Ishikawa (cell line): ENCODE measurements around the gene MARCHF3.

Experiments used
- CEBPB ChIP-seq: IDR thresholded peaks from 2 replicates; pipeline ENCODE4 v1.6.1; 2012
- CREB1 ChIP-seq: IDR thresholded peaks from 2 replicates; pipeline ENCODE4 v1.6.1; 2012; ENCODE audit warnings: low read depth
- EGR1 ChIP-seq: IDR thresholded peaks from 2 replicates; pipeline ENCODE4 v1.6.1; 2012
- EP300 ChIP-seq: IDR thresholded peaks from 2 replicates; pipeline ENCODE4 v1.6.1; 2012; ENCODE audit warnings: borderline replicate concordance
- FOXM1 ChIP-seq: IDR thresholded peaks from 2 replicates; pipeline ENCODE4 v1.6.1; 2012; ENCODE audit warnings: low read depth, borderline replicate concordance
- NFIC ChIP-seq: IDR thresholded peaks from 2 replicates; pipeline ENCODE4 v1.6.1; 2012
- RAD21 ChIP-seq: IDR thresholded peaks from 2 replicates; pipeline ENCODE4 v1.6.1; 2012; ENCODE audit warnings: low read depth
- TAF1 ChIP-seq: IDR thresholded peaks from 2 replicates; pipeline ENCODE4 v1.6.1; 2012; ENCODE audit warnings: low read depth, mild to moderate bottlenecking
- TCF12 ChIP-seq: IDR thresholded peaks from 2 replicates; pipeline ENCODE4 v1.6.1; 2012; ENCODE audit warnings: low read depth
- TEAD4 ChIP-seq: IDR thresholded peaks from 2 replicates; pipeline ENCODE4 v1.6.1; 2012
- YY1 ChIP-seq: IDR thresholded peaks from 2 replicates; pipeline ENCODE4 v1.6.1; 2012; ENCODE audit warnings: low read depth
- ZBTB7A ChIP-seq: IDR thresholded peaks from 2 replicates; pipeline ENCODE4 v1.6.1; 2012; ENCODE audit warnings: low read depth
- TF ChIP-seq, protein P1 (sequence below): IDR thresholded peaks from 2 replicates; pipeline ENCODE4 v1.6.1; 2012
- TF ChIP-seq, protein P2 (sequence below): IDR thresholded peaks from 2 replicates; pipeline ENCODE4 v1.6.1; 2012
- TF ChIP-seq, protein P3 (sequence below): IDR thresholded peaks from 2 replicates; pipeline ENCODE4 v1.6.1; 2012; ENCODE audit warnings: low read depth, mild to moderate bottlenecking

Gene MARCHF3

DNA sequence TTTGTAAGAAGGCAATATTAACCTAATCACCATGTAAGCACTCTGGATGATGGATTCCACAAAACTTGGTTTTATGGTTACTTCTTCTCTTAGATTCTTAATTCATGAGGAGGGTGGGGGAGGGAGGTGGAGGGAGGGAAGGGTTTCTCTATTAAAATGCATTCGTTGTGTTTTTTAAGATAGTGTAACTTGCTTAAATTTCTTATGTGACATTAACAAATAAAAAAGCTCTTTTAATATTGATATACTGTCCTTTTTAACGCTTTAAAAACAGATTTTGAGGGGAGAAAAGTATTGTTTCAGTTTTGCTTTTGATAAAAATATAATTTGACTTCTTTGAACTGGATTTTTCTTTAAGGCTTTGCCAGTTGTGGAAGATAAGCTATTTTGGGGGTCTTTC is 193.6 kb downstream of the MARCHF3 start:
- TF ChIP-seq, protein P1, sequence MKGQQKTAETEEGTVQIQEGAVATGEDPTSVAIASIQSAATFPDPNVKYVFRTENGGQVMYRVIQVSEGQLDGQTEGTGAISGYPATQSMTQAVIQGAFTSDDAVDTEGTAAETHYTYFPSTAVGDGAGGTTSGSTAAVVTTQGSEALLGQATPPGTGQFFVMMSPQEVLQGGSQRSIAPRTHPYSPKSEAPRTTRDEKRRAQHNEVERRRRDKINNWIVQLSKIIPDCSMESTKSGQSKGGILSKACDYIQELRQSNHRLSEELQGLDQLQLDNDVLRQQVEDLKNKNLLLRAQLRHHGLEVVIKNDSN, result no peak
- TF ChIP-seq YY1, result no peak
- no peak for TF ChIP-seq CREB1
- TF ChIP-seq EGR1, result no peak
- TF ChIP-seq, protein P2, sequence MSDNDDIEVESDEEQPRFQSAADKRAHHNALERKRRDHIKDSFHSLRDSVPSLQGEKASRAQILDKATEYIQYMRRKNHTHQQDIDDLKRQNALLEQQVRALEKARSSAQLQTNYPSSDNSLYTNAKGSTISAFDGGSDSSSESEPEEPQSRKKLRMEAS, result no peak
- TF ChIP-seq TEAD4, result no peak
- TF ChIP-seq TCF12, result no peak
- no peak for TF ChIP-seq CEBPB
- no peak for TF ChIP-seq RAD21

DNA sequence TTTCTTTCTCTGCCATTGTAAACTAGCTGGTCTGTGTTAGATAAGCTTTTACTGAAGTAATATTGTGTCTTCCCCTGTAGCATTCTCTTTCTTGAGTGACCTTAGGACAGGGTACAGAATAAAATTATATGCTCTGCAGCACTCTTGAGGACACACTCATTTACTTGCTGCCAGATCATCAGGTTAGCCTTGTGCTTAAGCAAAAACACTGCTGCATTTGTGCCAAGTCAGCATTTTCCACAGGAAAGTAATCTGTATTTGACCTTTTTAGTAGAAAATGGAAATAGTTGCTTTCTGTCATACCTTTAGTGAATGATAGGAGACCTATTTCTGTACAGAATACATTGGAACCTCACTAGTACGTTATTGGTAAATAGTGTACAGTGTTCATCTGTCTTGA is 199.2 kb downstream of the MARCHF3 start:
- no peak for TF ChIP-seq TEAD4
- TF ChIP-seq ZBTB7A, result no peak
- no peak for TF ChIP-seq YY1
- no peak for TF ChIP-seq CREB1
- TF ChIP-seq RAD21, result no peak
- TF ChIP-seq TAF1, result no peak
- TF ChIP-seq, protein P1, result no peak
- TF ChIP-seq, protein P3, sequence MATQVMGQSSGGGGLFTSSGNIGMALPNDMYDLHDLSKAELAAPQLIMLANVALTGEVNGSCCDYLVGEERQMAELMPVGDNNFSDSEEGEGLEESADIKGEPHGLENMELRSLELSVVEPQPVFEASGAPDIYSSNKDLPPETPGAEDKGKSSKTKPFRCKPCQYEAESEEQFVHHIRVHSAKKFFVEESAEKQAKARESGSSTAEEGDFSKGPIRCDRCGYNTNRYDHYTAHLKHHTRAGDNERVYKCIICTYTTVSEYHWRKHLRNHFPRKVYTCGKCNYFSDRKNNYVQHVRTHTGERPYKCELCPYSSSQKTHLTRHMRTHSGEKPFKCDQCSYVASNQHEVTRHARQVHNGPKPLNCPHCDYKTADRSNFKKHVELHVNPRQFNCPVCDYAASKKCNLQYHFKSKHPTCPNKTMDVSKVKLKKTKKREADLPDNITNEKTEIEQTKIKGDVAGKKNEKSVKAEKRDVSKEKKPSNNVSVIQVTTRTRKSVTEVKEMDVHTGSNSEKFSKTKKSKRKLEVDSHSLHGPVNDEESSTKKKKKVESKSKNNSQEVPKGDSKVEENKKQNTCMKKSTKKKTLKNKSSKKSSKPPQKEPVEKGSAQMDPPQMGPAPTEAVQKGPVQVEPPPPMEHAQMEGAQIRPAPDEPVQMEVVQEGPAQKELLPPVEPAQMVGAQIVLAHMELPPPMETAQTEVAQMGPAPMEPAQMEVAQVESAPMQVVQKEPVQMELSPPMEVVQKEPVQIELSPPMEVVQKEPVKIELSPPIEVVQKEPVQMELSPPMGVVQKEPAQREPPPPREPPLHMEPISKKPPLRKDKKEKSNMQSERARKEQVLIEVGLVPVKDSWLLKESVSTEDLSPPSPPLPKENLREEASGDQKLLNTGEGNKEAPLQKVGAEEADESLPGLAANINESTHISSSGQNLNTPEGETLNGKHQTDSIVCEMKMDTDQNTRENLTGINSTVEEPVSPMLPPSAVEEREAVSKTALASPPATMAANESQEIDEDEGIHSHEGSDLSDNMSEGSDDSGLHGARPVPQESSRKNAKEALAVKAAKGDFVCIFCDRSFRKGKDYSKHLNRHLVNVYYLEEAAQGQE, result no peak
- no peak for TF ChIP-seq CEBPB
- TF ChIP-seq EGR1, result no peak
- TF ChIP-seq NFIC, result no peak
- no peak for TF ChIP-seq FOXM1
- no peak for TF ChIP-seq TCF12
- no peak for TF ChIP-seq EP300

DNA sequence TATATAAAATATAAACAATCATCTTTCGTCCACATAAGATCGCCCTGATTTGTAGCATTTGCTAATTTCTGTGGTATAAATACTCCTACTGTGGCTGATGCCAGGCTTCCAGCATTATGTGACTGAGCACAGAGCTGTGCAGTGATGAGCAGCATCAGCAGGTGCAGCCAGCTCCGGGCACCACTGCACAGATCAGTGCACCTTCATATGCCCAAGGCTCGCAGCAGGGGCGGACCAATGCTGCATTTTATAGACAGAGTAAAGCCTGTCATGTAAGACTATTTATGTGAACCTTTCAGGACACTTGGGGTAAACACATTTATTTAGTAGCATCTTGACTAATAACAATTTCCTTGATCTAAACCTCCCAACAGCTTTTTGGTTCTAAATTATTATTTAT is 200.3 kb downstream of the MARCHF3 start:
- TF ChIP-seq CEBPB (no peak), CREB1 (no peak), EP300 (no peak), TEAD4 (no peak), ZBTB7A (no peak), YY1 (no peak), FOXM1 (no peak), EGR1 (no peak), TCF12 (no peak), RAD21 (no peak), NFIC (no peak)
- TF ChIP-seq, protein P2, result no peak
- TF ChIP-seq, protein P1, result no peak

DNA sequence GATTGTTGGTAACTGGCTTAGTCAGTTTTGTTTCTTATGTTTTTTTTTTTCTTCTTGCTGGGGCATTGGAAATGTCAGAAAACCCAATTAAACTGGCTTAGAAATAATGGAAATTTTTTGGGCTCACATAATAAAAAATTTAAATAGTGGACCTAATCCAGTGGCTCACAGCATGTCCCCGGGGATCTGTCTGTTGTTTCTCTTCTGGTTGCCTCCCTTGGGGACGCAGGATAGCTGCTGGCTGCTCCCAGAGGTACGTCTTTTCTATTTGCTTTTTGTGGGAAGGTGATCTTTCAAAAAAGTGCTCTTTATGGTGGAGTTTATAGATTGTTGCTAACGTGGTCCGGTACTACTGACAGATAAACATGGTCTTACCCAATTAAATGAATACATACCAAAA is 201.3 kb downstream of the MARCHF3 start:
- TF ChIP-seq CREB1 (no peak), CEBPB (no peak), RAD21 (no peak), FOXM1 (no peak), TAF1 (no peak)

DNA sequence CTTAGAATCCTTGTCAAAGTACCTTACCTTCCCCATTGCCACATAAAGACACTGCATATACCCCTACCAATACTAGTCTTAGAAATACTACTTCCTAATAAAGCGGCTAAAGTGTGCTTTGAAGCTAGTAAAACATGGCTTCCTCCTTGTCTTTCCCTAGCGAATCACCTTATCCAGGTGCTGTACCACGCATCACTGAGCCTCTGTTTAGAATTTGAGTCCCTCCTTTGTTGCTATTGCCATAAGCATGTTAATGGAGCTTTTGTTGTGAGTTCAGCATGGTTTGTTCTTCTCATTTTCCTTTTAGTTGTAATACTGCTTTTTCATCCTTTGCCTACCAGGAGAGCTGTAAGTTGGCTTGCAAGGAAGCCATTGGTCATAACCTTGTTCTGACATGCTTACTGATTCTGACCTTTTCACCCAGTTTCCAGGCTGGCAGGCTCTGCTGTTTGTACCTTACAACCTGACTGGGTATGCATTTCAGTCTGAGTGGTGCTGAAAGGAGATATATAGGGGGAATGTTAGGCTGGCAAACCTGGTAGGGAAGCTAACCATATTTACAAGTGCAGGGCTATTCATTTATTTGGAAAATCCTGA is 203.6 kb downstream of the MARCHF3 start:
- TF ChIP-seq, protein P1, result no peak
- TF ChIP-seq TCF12, result no peak
- TF ChIP-seq FOXM1, result no peak
- no peak for TF ChIP-seq TEAD4
- TF ChIP-seq CREB1, result no peak
- no peak for TF ChIP-seq NFIC
- TF ChIP-seq ZBTB7A, result no peak
- TF ChIP-seq, protein P3, result no peak

DNA sequence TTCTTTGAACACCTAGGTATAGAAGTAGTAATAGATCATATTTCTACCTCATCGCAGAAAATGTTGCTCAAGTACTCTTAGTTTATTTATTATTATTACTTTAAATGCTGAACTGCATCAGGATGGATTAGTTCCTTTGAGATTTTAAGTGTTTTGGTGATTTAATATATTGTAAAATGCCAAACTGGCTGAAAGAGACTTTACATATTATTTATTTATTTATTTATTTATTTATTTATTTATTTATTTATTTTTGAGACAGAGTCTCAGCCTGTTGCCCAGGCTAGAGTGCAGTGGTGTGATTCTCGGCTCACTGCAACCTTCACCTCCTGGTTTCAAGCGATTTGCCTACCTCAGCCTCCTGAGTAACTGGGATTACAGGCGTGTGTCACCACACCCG is 211.1 kb downstream of the MARCHF3 start:
- no peak for TF ChIP-seq TEAD4
- TF ChIP-seq RAD21, result no peak
